H1 (cell line): Measurements from ENCODE around the gene STARD13. TPM values are rescaled to one million over a fixed set of nuclear protein-coding genes. Genes with fewer than 3 reads are reported as not detected.

Experiments used
- CTCF ChIA-PET: fragments of 300-600 bp; sonication (Branson Sonifier 250); formaldehyde crosslinking; loops from one replicate; lab custom pipeline; 2021; ENCODE audit not compliant: partially characterized antibody; lab: Charles Lee
- POLR2A ChIA-PET: fragments of 300-600 bp; sonication (Branson Sonifier 250); formaldehyde crosslinking; loops from one replicate; lab custom pipeline; 2021; ENCODE audit warnings: inconsistent platforms; ENCODE audit not compliant: partially characterized antibody; lab: Charles Lee
- DNase-seq, 2 experiments: peaks; one replicate each; pipeline versions ENCODE4 v3.0.0 to v3.0.0-alpha.2; 2010 to 2022; ENCODE audit warnings: low spot score in 2 of 2, low read depth in 1 of 2, mixed read lengths in 1 of 2
- FAIRE-seq: peaks from 2 replicates; lab custom pipeline; 2011; peaks lifted over from hg19 to GRCh38; lab: Jason Lieb, UNC
- H2AFZ ChIP-seq: 2 replicates; pipeline ENCODE4 v1.8.1; 2012; ENCODE audit warnings: low read length, inconsistent platforms
- H2AK5ac ChIP-seq: 2 replicates; pipeline ENCODE4 v1.6.1; 2013; ENCODE audit warnings: low read depth, low read length
- H2BK120ac ChIP-seq: replicated peaks from 2 replicates; pipeline ENCODE3; 2013; ENCODE audit warnings: low read depth, low read length, inconsistent platforms
- H2BK12ac ChIP-seq: 2 replicates; pipeline ENCODE4 v1.6.1; 2013; ENCODE audit warnings: low read depth, low read length
- H2BK15ac ChIP-seq: 2 replicates; pipeline ENCODE4 v1.6.1; 2013; ENCODE audit warnings: low read length
- H2BK20ac ChIP-seq: 2 replicates; pipeline ENCODE4 v1.6.1; 2013; ENCODE audit warnings: low read length
- H2BK5ac ChIP-seq: 2 replicates; pipeline ENCODE4 v1.6.1; 2013; ENCODE audit warnings: low read depth, low read length
- H3K14ac ChIP-seq: 2 replicates; pipeline ENCODE4 v1.6.1; 2013; ENCODE audit warnings: inconsistent platforms; ENCODE audit not compliant: insufficient read length
- H3K18ac ChIP-seq: 2 replicates; pipeline ENCODE4 v1.6.1; 2013; ENCODE audit warnings: low read length; ENCODE audit errors: extremely low read depth
- H3K23ac ChIP-seq: 2 replicates; pipeline ENCODE4 v1.6.1; 2013; ENCODE audit warnings: inconsistent platforms; ENCODE audit not compliant: insufficient read length
- H3K23me2 ChIP-seq: 2 replicates; pipeline ENCODE4 v1.6.1; 2013; ENCODE audit warnings: low read depth, low read length
- H3K27ac ChIP-seq: 2 replicates; pipeline ENCODE4 v1.6.1; 2011; ENCODE audit warnings: low read depth, low read length, inconsistent platforms
- H3K27me3 ChIP-seq, 4 experiments: replicated peaks in 1 of 4; 1 replicate in 1 of 4; 2 replicates in 3 of 4; pipeline versions ENCODE4 v1.6.1 to v1.8.1; 2011 to 2013; ENCODE audit warnings: low read length in 3 of 4, mild to moderate bottlenecking in 3 of 4, inconsistent platforms in 2 of 4, mixed read lengths in 2 of 4, moderate library complexity in 1 of 4; ENCODE audit not compliant: control insufficient read depth in 3 of 4, insufficient read depth in 3 of 4; ENCODE audit errors: extremely low read depth in 1 of 4
- H3K36me3 ChIP-seq, 4 experiments: 2 replicates each; pipeline versions ENCODE4 v1.6.1 to v1.8.1; 2011 to 2013; ENCODE audit warnings: mild to moderate bottlenecking in 4 of 4, low read length in 3 of 4, moderate library complexity in 2 of 4, control low read depth in 1 of 4, inconsistent platforms in 1 of 4; ENCODE audit not compliant: insufficient read depth in 4 of 4, control insufficient read depth in 2 of 4
- H3K4ac ChIP-seq: replicated peaks from 2 replicates; pipeline ENCODE3; 2013; ENCODE audit warnings: low read length, low read depth, mixed read lengths, inconsistent platforms; ENCODE audit not compliant: insufficient read length
- H3K4me1 ChIP-seq, 4 experiments: replicated peaks in 1 of 4; 1 replicate in 1 of 4; 2 replicates in 3 of 4; pipeline versions ENCODE4 v1.6.1 to v1.8.1; 2011 to 2013; ENCODE audit warnings: low read length in 3 of 4, inconsistent platforms in 2 of 4, mixed read lengths in 1 of 4; ENCODE audit not compliant: insufficient read depth in 4 of 4, control insufficient read depth in 3 of 4
- H3K4me2 ChIP-seq, 2 experiments: 2 replicates each; pipeline versions ENCODE4 v1.6.1 to v1.8.1; 2011 to 2013; ENCODE audit warnings: low read depth in 2 of 2, low read length in 2 of 2, control low read depth in 1 of 2, inconsistent platforms in 1 of 2, mild to moderate bottlenecking in 1 of 2; ENCODE audit not compliant: insufficient read depth in 1 of 2
- H3K4me3 ChIP-seq, 4 experiments: fragments of 200-600, 300-600 bp in 1 of 4; sonication (generic), shearing (Covaris generic), sonication (Bioruptor Twin) in 1 of 4; 2 replicates each; pipeline versions ENCODE4 v1.5.1 to v1.8.1; 2011 to 2016; ENCODE audit warnings: low read length in 4 of 4, low read depth in 3 of 4, control low read depth in 2 of 4, inconsistent platforms in 2 of 4, mild to moderate bottlenecking in 2 of 4, mixed read lengths in 1 of 4, moderate library complexity in 1 of 4; ENCODE audit not compliant: insufficient read depth in 2 of 4; ENCODE audit errors: extremely low read depth in 1 of 4
- H3K56ac ChIP-seq: replicated peaks from 2 replicates; pipeline ENCODE3; 2013; ENCODE audit warnings: low read depth, mild to moderate bottlenecking, mixed read lengths, low read length, inconsistent platforms; ENCODE audit not compliant: insufficient read length
- H3K79me1 ChIP-seq: 2 replicates; pipeline ENCODE4 v1.6.1; 2013; ENCODE audit warnings: low read depth, low read length, control low read depth
- H3K79me2 ChIP-seq, 2 experiments: 2 replicates each; pipeline versions ENCODE4 v1.6.1 to v1.8.1; 2012 to 2013; ENCODE audit warnings: low read length in 2 of 2, mild to moderate bottlenecking in 2 of 2, inconsistent platforms in 1 of 2; ENCODE audit not compliant: insufficient read depth in 2 of 2, control insufficient read depth in 1 of 2
- H3K9ac ChIP-seq, 4 experiments: replicated peaks in 1 of 4; 1 replicate in 1 of 4; 2 replicates in 3 of 4; pipeline versions ENCODE4 v1.6.1 to v1.8.1; 2011 to 2013; ENCODE audit warnings: low read depth in 3 of 4, low read length in 3 of 4, control low read depth in 2 of 4, mild to moderate bottlenecking in 2 of 4, moderate library complexity in 2 of 4, inconsistent platforms in 1 of 4; ENCODE audit errors: extremely low read depth in 1 of 4
- H3K9me3 ChIP-seq, 2 experiments: 2 replicates each; pipeline versions ENCODE4 v1.6.1 to v1.8.1; 2012 to 2013; ENCODE audit warnings: mild to moderate bottlenecking in 2 of 2, moderate library complexity in 2 of 2, control low read depth in 1 of 2, inconsistent platforms in 1 of 2, low read depth in 1 of 2, low read length in 1 of 2, mixed read lengths in 1 of 2; ENCODE audit not compliant: insufficient read depth in 2 of 2
- H4K20me1 ChIP-seq, 2 experiments: replicated peaks in 1 of 2; 2 replicates each; pipeline versions ENCODE3 to v1.8.1; 2011 to 2013; ENCODE audit warnings: inconsistent platforms in 2 of 2, low read length in 2 of 2, mild to moderate bottlenecking in 1 of 2; ENCODE audit not compliant: insufficient read depth in 2 of 2, control insufficient read depth in 1 of 2
- H4K5ac ChIP-seq: 2 replicates; pipeline ENCODE4 v1.6.1; 2013; ENCODE audit warnings: low read length, low read depth, mixed read lengths, inconsistent platforms; ENCODE audit not compliant: insufficient read length
- H4K8ac ChIP-seq: 2 replicates; pipeline ENCODE4 v1.8.0; 2013; ENCODE audit warnings: mild to moderate bottlenecking, moderate library complexity, low read length, inconsistent platforms; ENCODE audit not compliant: insufficient read depth; ENCODE audit errors: extremely low read depth
- H4K91ac ChIP-seq: replicated peaks from 2 replicates; pipeline ENCODE3; 2013; ENCODE audit warnings: low read length, mixed read lengths, inconsistent platforms; ENCODE audit not compliant: insufficient read length
- CTBP2 ChIP-seq: IDR thresholded peaks from 2 replicates; pipeline ENCODE4 v1.7.0; 2011; ENCODE audit warnings: borderline replicate concordance, mild to moderate bottlenecking, moderate library complexity, mixed read lengths, low read length; ENCODE audit not compliant: insufficient read depth, insufficient read length
- EGR1 ChIP-seq: IDR thresholded peaks from 2 replicates; pipeline ENCODE4 v1.6.1; 2011; ENCODE audit warnings: low read depth, low read length, borderline replicate concordance
- EP300 ChIP-seq, 2 experiments: IDR thresholded peaks; 1 replicate in 1 of 2; 2 replicates in 1 of 2; pipeline ENCODE4 v1.6.1; 2011 to 2012; ENCODE audit warnings: low read depth in 2 of 2, low read length in 2 of 2, mild to moderate bottlenecking in 2 of 2, borderline replicate concordance in 1 of 2, inconsistent platforms in 1 of 2, moderate library complexity in 1 of 2
- EZH2 ChIP-seq: fragments of 200-600 bp; sonication (generic); IDR thresholded peaks from 2 replicates; pipeline ENCODE4 v1.7.1; 2012; ENCODE audit warnings: low read depth, mild to moderate bottlenecking, moderate library complexity, low read length, inconsistent platforms; ENCODE audit not compliant: severe bottlenecking
- GTF2F1 ChIP-seq: IDR thresholded peaks from 2 replicates; pipeline ENCODE4 v1.6.1; 2012; ENCODE audit warnings: low read depth, low read length, improper control_type of control experiment, borderline replicate concordance
- NRF1 ChIP-seq: IDR thresholded peaks from 2 replicates; pipeline ENCODE4 v1.6.1; 2011; ENCODE audit warnings: mild to moderate bottlenecking, low read depth, low read length, improper control_type of control experiment
- RAD21 ChIP-seq, 2 experiments: IDR thresholded peaks in 1 of 2; conservative IDR thresholded peaks in 1 of 2; 2 replicates each; pipeline ENCODE4 v1.6.1; 2011; ENCODE audit warnings: low read depth in 2 of 2, low read length in 2 of 2, improper control_type of control experiment in 1 of 2, inconsistent platforms in 1 of 2, mild to moderate bottlenecking in 1 of 2, moderate library complexity in 1 of 2
- SP4 ChIP-seq: IDR thresholded peaks from 2 replicates; pipeline ENCODE4 v1.6.1; 2012; ENCODE audit warnings: low read length, inconsistent platforms
- TAF1 ChIP-seq: IDR thresholded peaks from 2 replicates; pipeline ENCODE4 v1.6.1; 2011; ENCODE audit warnings: mild to moderate bottlenecking, low read depth, low read length
- WGBS, 2 experiments: shearing (Covaris generic) in 1 of 2; methylation state at CpG; one replicate each; pipeline versions ENCODE4 v1.1.6 to v1.1.7; 2013 to 2015; ENCODE audit warnings: low lambda C conversion rate in 2 of 2, mixed read lengths in 2 of 2, inconsistent platforms in 1 of 2, low coverage in 1 of 2, missing lambda C conversion rate in 1 of 2; ENCODE audit not compliant: insufficient replicate concordance in 2 of 2, insufficient coverage in 1 of 2, insufficient read length in 1 of 2; ENCODE audit errors: extremely low coverage in 1 of 2, missing lambda C conversion rate in 1 of 2; 5-methylcytosine and 5-hydroxymethylcytosine counted together
- polyA plus RNA-seq, 7 experiments: library from polyadenylated mRNA; depleted of rRNA in 3 of 7; stranded (reverse) in 5 of 7; unstranded in 2 of 7; fragments of >200 nt in 5 of 7; fragments of 200-250 nt in 2 of 7; gene quantifications; 1 replicate in 5 of 7; 2 replicates in 1 of 7; 4 replicates in 1 of 7; pipeline versions ENCODE4 v1.2.1 to v1.2.3, GENCODE V29; 2011 to 2013; ENCODE audit warnings: missing spikeins in 2 of 7, mixed read lengths in 2 of 7
- total RNA-seq: library from RNA; stranded (reverse); fragmentation: NEBNext Ultra II Directional; extraction: Animal tissue kit (Norgen Biotek cat#: 25700); gene quantifications from 2 replicates; pipeline ENCODE4 v1.2.1, GENCODE V29; 2021
- TF ChIP-seq, protein P1 (sequence below): IDR thresholded peaks from 2 replicates; pipeline ENCODE4 v1.6.1; 2012; ENCODE audit warnings: inconsistent platforms
- TF ChIP-seq, protein P2 (sequence below): IDR thresholded peaks from 2 replicates; pipeline ENCODE4 v1.6.1; 2011; ENCODE audit warnings: low read depth, mild to moderate bottlenecking, low read length; ENCODE audit not compliant: insufficient read depth

The STARD13 gene
- total and polyA plus RNA-seq, 2 of the 8 experiments (the other 6 are each of a cell fraction or from before 2014, with no cell fraction given) = 0.82 to 2.9 TPM

DNA sequence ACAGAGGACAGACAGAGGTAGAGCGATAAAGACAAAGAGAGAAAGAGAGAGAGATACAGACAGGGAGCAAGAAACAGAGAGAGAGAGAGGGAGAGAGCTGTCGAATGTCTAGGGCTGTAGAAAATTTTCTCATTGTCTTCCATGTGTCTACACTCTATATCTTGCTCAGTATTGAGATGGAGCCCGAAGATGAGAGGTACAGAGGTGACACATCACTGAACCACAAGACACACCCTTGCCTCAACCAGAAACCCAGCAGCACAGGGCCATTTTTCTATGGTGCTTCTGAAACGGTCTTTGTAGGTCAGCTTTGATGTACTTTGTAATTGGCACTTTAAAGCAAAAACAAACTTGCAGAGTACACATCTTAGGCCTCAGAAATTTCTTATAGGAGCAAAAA lies 157.4 kb downstream of the STARD13 start:
- H3K79me1 ChIP-seq = no peaks in the 10 kb centered on the region
- no peak overlapping the region for H3K4me3 ChIP-seq
- H3K36me3 ChIP-seq = no peaks in the 10 kb centered on the region
- H4K5ac ChIP-seq = no peak overlapping the region
- no peak overlapping the region for H3K27ac ChIP-seq
- H2BK5ac ChIP-seq = no peak overlapping the region
- H3K4me1 ChIP-seq = peaks cover 2 to 12% (median 9%) of the 10 kb centered on the region in 4 experiments; a peak in 5 of 7 replicates
- no peak overlapping the region for H3K9ac ChIP-seq
- 90% methylated on average over 4 of the region's 4 CpGs; no CpG with 5 or more reads in 1 of the 2 experiments for WGBS, 2 experiments
- no peak overlapping the region for H3K4me2 ChIP-seq
- TF ChIP-seq GTF2F1 (no peak), CTBP2 (no peak), EGR1 (no peak), EP300 (IDR thresholded peaks at IDR 0.05; ENCODE audit: borderline replicate concordance in 1 of 2, low read depth in 2 of 2, low read length in 2 of 2) (no peak), NRF1 (no peak), SP4 (no peak), EZH2 (no peak), TAF1 (no peak), RAD21 (IDR thresholded peaks at IDR 0.05 in 1 of 2, conservative IDR thresholded peaks at IDR 0.05 in 1 of 2; ENCODE audit: low read depth in 2 of 2, low read length in 2 of 2) (no peak)
- TF ChIP-seq, protein P1, sequence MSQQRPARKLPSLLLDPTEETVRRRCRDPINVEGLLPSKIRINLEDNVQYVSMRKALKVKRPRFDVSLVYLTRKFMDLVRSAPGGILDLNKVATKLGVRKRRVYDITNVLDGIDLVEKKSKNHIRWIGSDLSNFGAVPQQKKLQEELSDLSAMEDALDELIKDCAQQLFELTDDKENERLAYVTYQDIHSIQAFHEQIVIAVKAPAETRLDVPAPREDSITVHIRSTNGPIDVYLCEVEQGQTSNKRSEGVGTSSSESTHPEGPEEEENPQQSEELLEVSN = no peak
- TF ChIP-seq, protein P2, sequence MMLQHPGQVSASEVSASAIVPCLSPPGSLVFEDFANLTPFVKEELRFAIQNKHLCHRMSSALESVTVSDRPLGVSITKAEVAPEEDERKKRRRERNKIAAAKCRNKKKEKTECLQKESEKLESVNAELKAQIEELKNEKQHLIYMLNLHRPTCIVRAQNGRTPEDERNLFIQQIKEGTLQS = no peak
- H3K23ac ChIP-seq = no peak overlapping the region
- FAIRE-seq (no peak), DNase-seq (no peak)
- ChIA-PET POLR2A (no interaction called here), CTCF (interaction anchor here (2.2 kb wide), 1 partner anchor 19 kb away, joined by 6 read pairs; no protein-coding TSS in a partner anchor)
- no peak overlapping the region for H3K18ac ChIP-seq
- H2BK120ac ChIP-seq = no peak overlapping the region
- H4K8ac ChIP-seq = no peak overlapping the region
- H2BK12ac ChIP-seq = no peak overlapping the region
- H2BK20ac ChIP-seq = no peak overlapping the region
- H3K27me3 ChIP-seq = no peaks in the 10 kb centered on the region
- H3K14ac ChIP-seq = no peak overlapping the region
- H2BK15ac ChIP-seq = no peak overlapping the region
- no peaks in the 10 kb centered on the region for H3K9me3 ChIP-seq
- no peaks in the 10 kb centered on the region; the same call in 1 of the 2 replicates for H3K23me2 ChIP-seq
- no peak overlapping the region for H2AFZ ChIP-seq
- H4K91ac ChIP-seq = no peak overlapping the region
- no peaks in the 10 kb centered on the region for H4K20me1 ChIP-seq
- no peak overlapping the region for H3K56ac ChIP-seq
- H3K4ac ChIP-seq = no peak overlapping the region
- no peak overlapping the region for H2AK5ac ChIP-seq
- H3K79me2 ChIP-seq = no peaks in the 10 kb centered on the region
